IMR-90 (cell line): ENCODE results near the gene GPR132. TPM values are rescaled to one million over a fixed set of nuclear protein-coding genes. Genes with fewer than 3 reads are reported as not detected.

ENCODE experiments used
- ATAC-seq: fragments of 200-7000 bp; cut with Tn5 transposase; 2 replicates; pipeline ENCODE4 v1.9.1; 2020; ENCODE audit warnings: low read depth, mild to moderate bottlenecking, moderate library complexity
- BruUV-seq: library from RNA; stranded (reverse); fragments of 400-500 nt; replicated peaks from 2 replicates; lab custom pipeline; 2021; lab: Mats Ljungman, UMichigan
- CTCF ChIA-PET: fragments of 300-600 bp; formaldehyde crosslinking; extraction: SDS; loops from one replicate; lab custom pipeline; 2021; ENCODE audit warnings: antibody characterized with exemption; lab: Yijun Ruan, JAX
- POLR2A ChIA-PET: fragments of 300-600 bp; sonication (Branson Sonifier 250); formaldehyde crosslinking; loops from one replicate; lab custom pipeline; 2022; ENCODE audit warnings: antibody characterized with exemption; ENCODE audit not compliant: unreplicated experiment; lab: Charles Lee
- DNase-seq: peaks from one replicate; pipeline ENCODE4 v3.0.0; 2013
- H2AFZ ChIP-seq: replicated peaks from 2 replicates; pipeline ENCODE3; 2013; ENCODE audit warnings: low read length, mild to moderate bottlenecking; ENCODE audit not compliant: poor library complexity
- H2AK5ac ChIP-seq: 2 replicates; pipeline ENCODE4 v1.6.1; 2013; ENCODE audit warnings: low read depth, low read length, inconsistent platforms
- H2AK9ac ChIP-seq: replicated peaks from 2 replicates; pipeline ENCODE3; 2013; ENCODE audit warnings: mild to moderate bottlenecking, low read depth, low read length, moderate library complexity; ENCODE audit not compliant: poor library complexity
- H2BK120ac ChIP-seq: 2 replicates; pipeline ENCODE4 v1.6.1; 2013; ENCODE audit warnings: low read depth, low read length, inconsistent platforms
- H2BK15ac ChIP-seq: 3 replicates; pipeline ENCODE4 v1.6.1; 2013; ENCODE audit warnings: low read depth, low read length, inconsistent platforms
- H2BK20ac ChIP-seq: 2 replicates; pipeline ENCODE4 v1.6.1; 2013; ENCODE audit warnings: low read depth, mild to moderate bottlenecking, inconsistent platforms, low read length, moderate library complexity
- H2BK5ac ChIP-seq: 2 replicates; pipeline ENCODE4 v1.6.1; 2013; ENCODE audit warnings: mild to moderate bottlenecking, low read depth, low read length, inconsistent platforms; ENCODE audit not compliant: poor library complexity, severe bottlenecking
- H3K14ac ChIP-seq: replicated peaks from 2 replicates; pipeline ENCODE4 v1.6.1; 2013; ENCODE audit warnings: low read depth, low read length, inconsistent platforms
- H3K18ac ChIP-seq: 2 replicates; pipeline ENCODE4 v1.6.1; 2013; ENCODE audit warnings: low read depth, low read length, control low read depth
- H3K23ac ChIP-seq: 2 replicates; pipeline ENCODE4 v1.6.1; 2013; ENCODE audit warnings: low read depth, low read length, inconsistent platforms
- H3K27ac ChIP-seq: 2 replicates; pipeline ENCODE4 v1.5.1; 2013; ENCODE audit warnings: mild to moderate bottlenecking, control low read depth, low read length; ENCODE audit not compliant: insufficient read depth
- H3K27me3 ChIP-seq: 2 replicates; pipeline ENCODE4 v1.6.1; 2013; ENCODE audit warnings: low read length; ENCODE audit not compliant: control insufficient read depth, insufficient read depth
- H3K36me3 ChIP-seq: 2 replicates; pipeline ENCODE4 v1.6.1; 2013; ENCODE audit warnings: low read length, mixed read lengths; ENCODE audit not compliant: control insufficient read depth, insufficient read depth
- H3K4ac ChIP-seq: 2 replicates; pipeline ENCODE4 v1.6.1; 2013; ENCODE audit warnings: low read depth, low read length, inconsistent platforms
- H3K4me1 ChIP-seq: 2 replicates; pipeline ENCODE4 v1.6.1; 2013; ENCODE audit warnings: low read length, mixed read lengths; ENCODE audit not compliant: control insufficient read depth, insufficient read depth
- H3K4me2 ChIP-seq: 2 replicates; pipeline ENCODE4 v1.6.1; 2013; ENCODE audit warnings: low read depth, mild to moderate bottlenecking, control low read depth, low read length, moderate library complexity
- H3K4me3 ChIP-seq: 2 replicates; pipeline ENCODE4 v1.5.1; 2013; ENCODE audit warnings: low read depth, mild to moderate bottlenecking, control low read depth, low read length, moderate library complexity; ENCODE audit not compliant: insufficient read depth
- H3K56ac ChIP-seq: 2 replicates; pipeline ENCODE4 v1.6.1; 2013; ENCODE audit warnings: low read length, inconsistent platforms; ENCODE audit not compliant: insufficient read depth; ENCODE audit errors: extremely low read depth
- H3K79me1 ChIP-seq, 2 experiments: 2 replicates each; pipeline ENCODE4 v1.6.1; 2013; ENCODE audit warnings: low read length in 2 of 2, inconsistent platforms in 1 of 2, low read depth in 1 of 2
- H3K9ac ChIP-seq: 2 replicates; pipeline ENCODE4 v1.6.1; 2013; ENCODE audit warnings: low read depth, low read length, control low read depth
- H3K9me1 ChIP-seq: 2 replicates; pipeline ENCODE4 v1.6.1; 2013; ENCODE audit warnings: low read length, inconsistent platforms; ENCODE audit not compliant: insufficient read depth
- H3K9me3 ChIP-seq: 2 replicates; pipeline ENCODE4 v1.6.1; 2013; ENCODE audit warnings: low read length; ENCODE audit not compliant: control insufficient read depth, insufficient read depth
- H4K20me1 ChIP-seq: 2 replicates; pipeline ENCODE4 v1.6.1; 2013; ENCODE audit warnings: low read length, inconsistent platforms; ENCODE audit not compliant: insufficient read depth
- H4K5ac ChIP-seq: 2 replicates; pipeline ENCODE4 v1.6.1; 2013; ENCODE audit warnings: mild to moderate bottlenecking, low read depth, low read length, control low read depth
- H4K8ac ChIP-seq, 2 experiments: 2 replicates each; pipeline ENCODE4 v1.6.1; 2013; ENCODE audit warnings: low read depth in 2 of 2, low read length in 2 of 2, control low read depth in 1 of 2, inconsistent platforms in 1 of 2
- H4K91ac ChIP-seq: 2 replicates; pipeline ENCODE4 v1.6.1; 2013; ENCODE audit warnings: low read depth, low read length, inconsistent platforms; ENCODE audit not compliant: insufficient read depth
- MAZ ChIP-seq: IDR thresholded peaks from 2 replicates; pipeline ENCODE4 v1.6.1; 2012; ENCODE audit warnings: low read depth, mild to moderate bottlenecking, low read length, improper control_type of control experiment, moderate library complexity, borderline replicate concordance
- POLR2A ChIP-seq: IDR thresholded peaks from 2 replicates; pipeline ENCODE4 v1.6.1; 2012; ENCODE audit warnings: mild to moderate bottlenecking, low read depth, low read length
- SMC3 ChIP-seq: fragments of 150-350 bp; IDR thresholded peaks from 2 replicates; pipeline ENCODE4 v1.6.1; 2016; ENCODE audit warnings: low read depth, mild to moderate bottlenecking, antibody characterized with exemption, low read length, moderate library complexity
- WGBS, 2 experiments: methylation state at CpG; one replicate each; pipeline versions ENCODE4 v1.1.5 to v1.1.7; 2013; ENCODE audit warnings: missing lambda C conversion rate in 2 of 2; ENCODE audit not compliant: insufficient read length in 1 of 2; ENCODE audit errors: extremely low coverage in 2 of 2; 5-methylcytosine and 5-hydroxymethylcytosine counted together
- dilution Hi-C: fragments of 300-500 bp; cut with HindIII; formaldehyde crosslinking; loops from one replicate; pipeline ENCODE4 v1.14.3; 2018; ENCODE audit warnings: low sequenced_read_pairs; ENCODE audit not compliant: unreplicated experiment
- in situ Hi-C: fragments of 300-500 bp; cut with MboI; formaldehyde crosslinking; loops from 3 replicates; pipeline ENCODE4 v1.14.3; 2019; ENCODE audit warnings: low sequenced_read_pairs, inconsistent platforms, mixed read lengths
- intact Hi-C: fragments of 100-400 bp; cut with micrococcal nuclease; formaldehyde crosslinking; loops from 2 replicates; pipeline ENCODE4 v1.10.0; 2022
- polyA plus RNA-seq, 3 experiments: library from polyadenylated mRNA; depleted of rRNA; stranded (reverse); fragments of >200 nt; gene quantifications; 2 replicates each; pipeline ENCODE4 v1.2.3, GENCODE V29; 2012; ENCODE audit warnings: low replicate concordance in 1 of 3
- total RNA-seq: library from RNA; depleted of rRNA; stranded (reverse); fragments of >200 nt; gene quantifications from 2 replicates; pipeline ENCODE4 v1.2.3, GENCODE V29; 2012

The GPR132 gene
- total and polyA plus RNA-seq, 2 of the 4 experiments (the other 2 are of a cell fraction) = under 0.01 to 0.10 TPM

DNA sequence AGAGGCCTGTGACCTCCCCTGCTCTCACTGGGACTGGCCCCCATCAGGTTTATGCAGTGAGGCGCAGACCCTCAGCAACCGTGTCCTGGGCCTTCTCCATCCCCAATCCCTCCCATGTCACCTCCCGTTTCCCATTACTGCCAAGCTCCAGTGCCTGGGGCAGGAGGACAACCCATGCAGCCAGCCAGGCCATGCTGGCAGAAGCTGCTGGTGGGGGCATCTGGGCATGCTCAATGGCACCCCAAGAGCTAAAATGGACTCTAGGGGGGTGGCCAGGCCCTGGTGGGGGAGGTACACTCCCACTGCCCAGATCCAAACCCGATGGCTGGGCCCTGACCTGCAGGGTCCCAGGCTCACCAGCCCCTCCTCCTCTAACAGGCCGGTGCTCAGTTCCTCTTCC lies 20.5 kb upstream of the GPR132 start:
- H3K23ac ChIP-seq = no peak overlapping the region
- no peak overlapping the region for H3K18ac ChIP-seq
- no peak overlapping the region for H3K4me3 ChIP-seq
- H3K4me2 ChIP-seq = no peak overlapping the region
- intact Hi-C loops = loop anchor here (2.0 kb wide), 1 partner anchor 111 kb away; no protein-coding TSS in a partner anchor
- H3K56ac ChIP-seq = no peak overlapping the region
- H2BK120ac ChIP-seq = no peak overlapping the region
- no peak overlapping the region for H4K8ac ChIP-seq
- no peak for ATAC-seq
- no peak for DNase-seq
- H3K79me1 ChIP-seq = peaks cover 0 to 24% of the 10 kb centered on the region in 2 experiments; a peak in 2 of 4 replicates
- H3K14ac ChIP-seq = no peak overlapping the region
- H2AFZ ChIP-seq = no peak overlapping the region
- in situ Hi-C loops = no loop called here
- no peak overlapping the region for H4K91ac ChIP-seq
- H4K5ac ChIP-seq = no peak overlapping the region
- peaks cover 17% of the 10 kb centered on the region for H3K4me1 ChIP-seq
- POLR2A ChIA-PET = interaction anchor here (0.8 kb wide), 1 partner anchor 113 kb away, joined by 7 read pairs; no protein-coding TSS in a partner anchor
- no peak overlapping the region for H2AK5ac ChIP-seq
- no TSS peak for BruUV-seq
- no peak overlapping the region for H2AK9ac ChIP-seq
- no peaks in the 10 kb centered on the region for H3K27me3 ChIP-seq
- no peak overlapping the region for H3K4ac ChIP-seq
- CTCF ChIA-PET = no interaction called here
- no peaks in the 10 kb centered on the region for H3K9me3 ChIP-seq
- TF ChIP-seq SMC3 (no peak), MAZ (no peak), POLR2A (no peak)
- peaks cover 10% of the 10 kb centered on the region for H3K9me1 ChIP-seq
- peaks cover 5% of the 10 kb centered on the region; the same call in 1 of the 2 replicates for H4K20me1 ChIP-seq
- H3K36me3 ChIP-seq = no peaks in the 10 kb centered on the region
- H2BK20ac ChIP-seq = no peak overlapping the region
- WGBS, 2 experiments = 40% methylated on average over 1 of the region's 5 CpGs; no CpG with 5 or more reads in 1 of the 2 experiments
- dilution Hi-C loops = no loop called here
- no peak overlapping the region for H3K9ac ChIP-seq
- H2BK5ac ChIP-seq = no peak overlapping the region
- no peak overlapping the region for H2BK15ac ChIP-seq
- H3K27ac ChIP-seq = no peak overlapping the region
